ENCODE results near the gene ISL2. TPM values are rescaled to one million over a fixed set of nuclear protein-coding genes. Genes with fewer than 3 reads are reported as not detected.

ISL2 gene
- total and polyA plus RNA-seq, 3 experiments from 2014 or later: 0.15 to 0.22 TPM; not detected in 1

DNA sequence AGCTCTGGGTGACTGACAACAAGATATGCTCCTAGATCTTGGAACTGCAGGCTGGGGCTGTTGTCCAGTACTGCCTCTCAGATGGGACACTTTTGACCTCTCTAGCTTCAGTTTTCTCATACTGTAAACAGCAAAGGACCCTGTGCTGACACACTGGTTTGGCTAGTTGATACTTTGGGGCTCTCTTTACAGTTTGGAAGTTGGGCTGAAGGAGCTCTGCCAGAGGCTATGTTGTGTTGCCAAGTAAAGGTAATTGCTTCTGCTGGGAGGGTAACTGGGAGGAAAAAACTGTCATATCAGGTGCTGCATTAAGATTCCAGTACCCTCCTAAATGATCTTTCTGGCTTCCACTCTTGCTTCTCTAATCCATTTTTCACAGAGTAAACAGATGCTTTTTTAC, 54.0 kb downstream of the ISL2 start:
- Histone ChIP-seq H3K9me3 (ENCODE audit: low read length) (no peaks in the 10 kb centered on the region), H3K4me3 (ENCODE audit: low read length) (no peak overlapping the region), H3K27me3 (ENCODE audit: insufficient read depth, low read length, poor library complexity, severe bottlenecking) (no peaks in the 10 kb centered on the region), H3K4me1 (ENCODE audit: insufficient read depth, low read length) (no peaks in the 10 kb centered on the region), H3K27ac (ENCODE audit: low read depth, low read length) (no peak overlapping the region), H3K36me3 (ENCODE audit: insufficient read depth, low read length) (no peaks in the 10 kb centered on the region)
- ChIA-PET POLR2A (no interaction called here), CTCF (no interaction called here)
- Mint-ChIP-seq H3K27me3 (peaks cover 0 to 3% of the 10 kb centered on the region in 2 donors), H3K36me3 (peaks cover 8 to 21% (median 12%) of the 10 kb centered on the region in 3 donors), H3K4me1 (no peaks in the 10 kb centered on the region), H3K4me3 (no peak overlapping the region), H3K27ac (peak overlapping the region in 1 of 8 donors; percentile 48), H3K9me3 (no peaks in the 10 kb centered on the region)
- no peak for DNase-seq

GRCh38 chr15:76391309-76391708, 54.7 kb downstream of the ISL2 start:
- CTCF ChIA-PET: no interaction called here
- no peaks in the 10 kb centered on the region for H3K4me1 Mint-ChIP-seq

GRCh38 chr15:76391847-76392246, 55.3 kb downstream of the ISL2 start:
- no peak for DNase-seq
- H3K4me1 ChIP-seq (ENCODE audit: insufficient read depth, low read length): no peaks in the 10 kb centered on the region
- peaks cover 8 to 20% (median 12%) of the 10 kb centered on the region in 3 donors for H3K36me3 Mint-ChIP-seq
- H3K4me3 Mint-ChIP-seq: no peak overlapping the region
- peaks cover 0 to 3% of the 10 kb centered on the region in 2 donors for H3K27me3 Mint-ChIP-seq
- H3K27ac ChIP-seq (ENCODE audit: low read depth, low read length): no peak overlapping the region
- ChIA-PET POLR2A (no interaction called here), CTCF (no interaction called here)
- H3K4me3 ChIP-seq (ENCODE audit: low read length): no peak overlapping the region
- H3K4me1 Mint-ChIP-seq: no peaks in the 10 kb centered on the region
- no peaks in the 10 kb centered on the region for H3K27me3 ChIP-seq (ENCODE audit: insufficient read depth, low read length, poor library complexity, severe bottlenecking)
- no peaks in the 10 kb centered on the region for H3K9me3 ChIP-seq (ENCODE audit: low read length)
- no peaks in the 10 kb centered on the region for H3K9me3 Mint-ChIP-seq
- no peak overlapping the region for H3K27ac Mint-ChIP-seq
- no peaks in the 10 kb centered on the region for H3K36me3 ChIP-seq (ENCODE audit: insufficient read depth, low read length)

More at GRCh38 chr15:76391309-76391708, 54.7 kb downstream of the ISL2 start:
- H3K27ac Mint-ChIP-seq: no peak overlapping the region
- no peaks in the 10 kb centered on the region for H3K36me3 ChIP-seq (ENCODE audit: insufficient read depth, low read length)
- peaks cover 8 to 24% (median 12%) of the 10 kb centered on the region in 3 donors for H3K36me3 Mint-ChIP-seq
- H3K27ac ChIP-seq (ENCODE audit: low read depth, low read length): no peak overlapping the region
- DNase-seq: no peak
- peaks cover 0 to 3% of the 10 kb centered on the region in 2 donors for H3K27me3 Mint-ChIP-seq
- no peak overlapping the region for H3K4me3 Mint-ChIP-seq
- H3K4me3 ChIP-seq (ENCODE audit: low read length): no peak overlapping the region
- POLR2A ChIA-PET: no interaction called here
- no peaks in the 10 kb centered on the region for H3K4me1 ChIP-seq (ENCODE audit: insufficient read depth, low read length)
- H3K9me3 Mint-ChIP-seq: no peaks in the 10 kb centered on the region
- no peaks in the 10 kb centered on the region for H3K27me3 ChIP-seq (ENCODE audit: insufficient read depth, low read length, poor library complexity, severe bottlenecking)
- no peaks in the 10 kb centered on the region for H3K9me3 ChIP-seq (ENCODE audit: low read length)

Other genes starting within 250 kb of the ISL2 start
- 100 to 1,000 TPM; 176 to 178 TPM for gene ETFA, start 25.3 kb upstream of the ISL2 start, total RNA-seq
- 122 TPM for gene ETFA, start 25.3 kb upstream of the ISL2 start, polyA plus RNA-seq

Measured in CD8-positive, alpha-beta memory T cell (primary cell).